ENCODE results near the gene TEX30. TPM values are rescaled to one million over a fixed set of nuclear protein-coding genes. Genes with fewer than 3 reads are reported as not detected.
"Not testable (repeated sequence)": the region's sequence is repeated elsewhere in the genome, so short reads cannot be mapped to it uniquely, and the experiment has no call there.

Gene TEX30
- total RNA-seq, 1 donor from 2014 or later: 20.4 TPM

GRCh38 chr13:102780656-102781055 lies 7.1 kb upstream of the TEX30 start:
- DNase-seq (ENCODE audit: extremely low read depth, low read depth, low spot score): not testable (repeated sequence)

DNA sequence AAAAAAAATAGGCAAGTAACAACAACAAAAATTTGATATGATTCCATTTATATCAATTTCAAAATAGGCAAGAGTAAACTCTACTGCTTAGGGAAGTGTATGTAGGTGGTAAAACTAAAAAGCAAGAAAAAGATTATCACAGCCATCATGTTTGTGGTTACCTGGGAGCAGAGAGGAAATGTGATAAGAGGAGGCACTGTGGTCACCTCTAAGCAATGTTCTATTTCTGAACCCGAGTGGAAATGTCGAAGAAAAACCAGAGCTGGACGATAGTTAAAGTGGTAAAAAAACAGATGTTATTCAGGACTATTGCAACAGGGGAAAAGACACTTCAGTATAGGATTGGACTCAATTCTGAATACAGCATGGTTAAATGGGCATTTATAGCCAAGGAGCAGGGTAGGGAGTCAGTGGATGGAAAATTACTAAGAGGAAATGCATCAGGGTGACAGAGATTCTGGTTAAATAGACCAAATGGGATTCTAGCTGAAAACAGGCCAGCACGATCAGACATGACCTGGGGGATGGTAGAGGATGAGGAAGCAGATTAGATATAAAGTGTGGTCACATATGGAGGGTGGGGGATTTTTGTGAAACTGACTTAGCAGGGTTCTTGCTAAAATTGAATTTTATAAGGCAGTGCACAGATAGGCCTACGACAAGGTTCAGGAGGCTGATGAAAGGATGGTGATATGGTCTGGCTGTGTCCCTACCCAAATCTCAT lies 6.0 kb upstream of the TEX30 start:
- no peak for DNase-seq (ENCODE audit: extremely low read depth, low read depth, low spot score)

DNA sequence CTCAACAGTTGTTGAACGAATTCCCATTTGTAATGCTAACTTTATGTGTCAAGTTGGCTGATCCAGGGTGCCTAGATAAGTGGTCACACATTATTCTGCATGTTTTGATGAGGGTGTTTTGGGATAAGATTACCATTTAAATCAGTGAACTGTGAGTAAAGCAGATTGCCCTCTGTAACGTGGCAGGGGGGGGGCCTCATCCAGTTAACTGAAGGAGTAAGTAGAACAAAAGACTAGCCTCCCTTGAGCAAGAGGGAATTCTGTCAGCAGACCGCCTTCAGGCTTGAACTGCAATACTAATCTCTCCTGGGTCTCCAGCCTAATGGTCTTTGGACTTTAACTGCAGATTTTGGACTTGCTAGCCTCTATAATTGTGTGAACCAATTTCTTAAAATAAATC lies 4.2 kb upstream of the TEX30 start:
- DNase-seq (ENCODE audit: extremely low read depth, low read depth, low spot score): no peak

DNA sequence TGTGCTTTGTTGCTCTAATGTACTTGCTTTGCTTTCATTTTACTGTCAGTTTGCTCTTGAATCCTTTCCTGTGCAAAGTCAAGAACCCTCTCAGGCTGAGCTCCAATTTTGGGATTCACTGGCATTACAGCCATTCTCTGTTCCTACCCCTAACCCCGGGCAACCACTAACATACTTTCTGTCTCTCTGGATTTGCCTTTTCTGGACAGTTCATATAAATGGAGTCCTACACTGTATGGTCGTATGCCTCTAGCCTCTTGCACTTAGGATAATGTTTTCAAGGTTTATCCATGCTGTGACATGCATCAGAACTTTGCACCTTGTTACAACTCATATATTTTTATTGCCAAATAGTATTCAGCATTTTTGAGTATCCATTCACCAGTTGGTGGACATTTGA lies 2.7 kb upstream of the TEX30 start:
- DNase-seq (ENCODE audit: extremely low read depth, low read depth, low spot score): no peak

GRCh38 chr13:102774591-102775520 lies 1.3 kb upstream of the TEX30 start:
- DNase-seq (ENCODE audit: extremely low read depth, low read depth, low spot score): no peak

DNA sequence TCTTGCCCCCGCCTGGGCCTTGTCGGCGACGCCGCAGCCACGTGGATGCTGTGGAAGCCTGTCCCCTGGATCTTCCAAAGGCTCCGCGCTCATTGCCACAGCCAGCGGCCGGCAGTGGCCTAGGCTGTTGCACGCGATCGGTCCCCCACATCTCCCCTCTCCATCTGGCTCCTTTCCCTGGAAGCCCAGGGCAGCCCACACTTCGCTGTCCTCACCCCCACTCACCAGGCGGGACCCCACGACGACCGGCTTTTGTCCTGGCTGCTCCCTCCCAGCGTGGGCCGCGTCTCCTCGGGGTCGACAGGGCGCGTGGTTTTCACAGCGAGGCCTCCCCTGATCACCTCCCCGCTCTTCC lies 605 bp upstream of the TEX30 start:
- no peak for DNase-seq (ENCODE audit: extremely low read depth, low read depth, low spot score)

- no peak for DNase-seq (ENCODE audit: extremely low read depth, low read depth, low spot score)
Observed at GRCh38 chr13:102772042-102772425, 1.6 kb downstream of the TEX30 start.

DNA sequence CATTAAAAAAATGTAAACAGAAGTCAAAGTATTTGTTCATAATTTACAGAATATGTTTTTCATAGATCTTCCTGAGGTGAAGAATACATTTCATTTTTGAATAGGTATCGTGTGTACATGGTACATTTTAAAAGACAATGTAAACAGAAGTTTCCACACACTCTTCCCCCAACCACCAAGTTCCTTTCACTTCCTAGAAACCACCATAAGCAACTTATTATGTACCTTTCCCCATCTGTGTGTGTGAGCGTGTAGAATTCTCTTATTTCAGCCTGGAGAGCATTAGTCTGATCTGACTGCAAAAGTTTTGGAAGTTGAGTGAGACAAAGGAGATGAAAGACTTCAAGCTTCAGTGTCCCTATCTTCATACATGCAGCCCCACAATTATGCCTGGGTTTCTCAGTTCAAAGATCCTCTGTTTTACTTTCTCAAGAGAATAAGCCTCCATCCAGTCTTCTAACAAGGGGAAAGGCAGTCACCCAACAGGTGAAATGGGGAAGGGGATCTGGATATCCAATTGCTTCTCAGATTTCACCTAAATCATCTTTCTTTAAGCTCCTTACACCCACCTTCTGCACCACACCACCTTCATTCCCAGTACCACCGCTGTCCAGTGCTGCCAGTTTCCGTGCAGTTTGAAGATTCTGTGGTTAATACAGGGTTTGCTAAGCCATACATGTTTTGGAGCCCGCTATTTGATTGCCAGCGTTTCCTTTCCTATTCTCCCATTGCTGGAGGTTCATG lies 2.1 kb downstream of the TEX30 start:
- no peak for DNase-seq (ENCODE audit: extremely low read depth, low read depth, low spot score)

- DNase-seq (ENCODE audit: extremely low read depth, low read depth, low spot score): no peak
Observed at GRCh38 chr13:102770435-102770834, 3.2 kb downstream of the TEX30 start.

DNA sequence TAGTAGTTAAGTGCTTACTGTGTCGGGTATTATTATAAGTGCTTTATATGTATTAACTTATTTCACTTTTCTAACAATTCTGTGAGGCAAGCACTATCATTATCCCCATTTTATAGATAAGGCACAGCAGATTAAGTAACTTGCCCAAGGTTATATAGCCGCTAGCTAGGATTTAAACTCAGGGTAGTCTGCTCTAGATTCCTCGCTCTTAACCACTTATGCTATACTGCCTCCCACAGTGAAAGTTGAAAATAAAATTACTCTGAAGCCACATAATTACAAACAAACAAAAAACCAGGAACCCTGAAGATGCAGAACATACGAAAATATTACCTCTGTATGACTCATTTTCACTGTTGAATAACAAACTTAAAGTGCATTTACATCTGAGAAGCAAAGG lies 3.9 kb downstream of the TEX30 start:
- no peak for DNase-seq (ENCODE audit: extremely low read depth, low read depth, low spot score)

DNA sequence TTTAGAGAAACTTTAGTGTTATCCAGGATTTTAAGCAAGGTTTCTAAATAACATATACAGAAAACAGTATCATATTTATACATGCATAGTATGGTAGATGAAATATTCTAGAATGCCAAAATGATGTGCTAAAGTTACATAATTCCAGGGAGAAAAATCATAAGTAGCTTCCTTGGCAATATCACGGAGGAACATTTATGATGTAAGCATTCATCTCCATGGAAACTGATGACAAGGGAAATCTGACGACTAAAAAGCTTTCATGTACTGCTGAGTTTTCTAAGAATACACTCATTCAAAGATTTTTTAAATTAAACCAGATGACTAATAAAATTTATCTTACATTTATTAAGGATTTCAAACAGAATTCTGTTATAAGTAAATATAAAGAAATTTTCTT lies 4.7 kb downstream of the TEX30 start:
- no peak for DNase-seq (ENCODE audit: extremely low read depth, low read depth, low spot score)

- DNase-seq (ENCODE audit: extremely low read depth, low read depth, low spot score): no peak
Observed at GRCh38 chr13:102763741-102764140, 9.8 kb downstream of the TEX30 start.

- DNase-seq (ENCODE audit: extremely low read depth, low read depth, low spot score): no peak
Observed at GRCh38 chr13:102761071-102761470, 12.5 kb downstream of the TEX30 start.

DNA sequence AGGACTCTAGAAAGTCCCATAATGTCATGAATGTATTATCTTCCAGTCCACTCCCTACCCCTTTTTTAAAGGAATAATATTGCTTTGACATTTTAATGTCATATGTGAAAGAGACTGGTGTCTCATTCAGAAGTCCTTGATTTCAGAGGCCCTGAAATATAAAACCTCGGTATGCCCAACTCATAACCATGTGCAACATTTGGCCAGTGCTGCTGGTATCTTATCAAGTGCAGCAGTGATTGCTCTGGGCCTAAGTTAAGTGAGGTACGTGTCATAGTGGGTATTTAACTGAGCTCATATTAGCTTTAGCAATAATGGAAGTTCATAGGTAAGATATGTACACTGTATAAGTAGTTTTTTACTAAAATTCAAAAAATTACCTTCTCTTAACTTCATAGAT lies 14.7 kb downstream of the TEX30 start:
- DNase-seq (ENCODE audit: extremely low read depth, low read depth, low spot score): no peak

GRCh38 chr13:102757006-102757405 lies 16.6 kb downstream of the TEX30 start:
- DNase-seq (ENCODE audit: extremely low read depth, low read depth, low spot score): no peak

DNA sequence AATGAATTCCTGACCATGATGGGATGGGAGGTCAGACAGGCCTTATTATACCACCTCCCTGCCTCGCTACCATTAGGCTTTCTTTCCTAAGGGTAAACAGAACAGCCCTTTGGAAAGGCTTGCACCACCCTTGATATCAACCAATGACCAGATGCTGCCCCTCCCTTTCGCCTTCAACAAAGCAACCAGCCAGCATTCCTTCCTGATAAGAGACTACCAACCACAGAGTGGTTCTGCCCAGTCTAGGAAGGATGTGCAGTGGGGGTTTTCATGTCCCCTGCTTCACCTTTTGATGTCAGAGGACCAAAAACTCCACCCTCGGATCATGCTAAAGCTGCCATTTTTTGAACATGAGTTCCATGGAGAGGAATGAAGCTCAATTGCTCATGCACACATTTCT lies 21.7 kb downstream of the TEX30 start:
- DNase-seq (ENCODE audit: extremely low read depth, low read depth, low spot score): no peak

DNA sequence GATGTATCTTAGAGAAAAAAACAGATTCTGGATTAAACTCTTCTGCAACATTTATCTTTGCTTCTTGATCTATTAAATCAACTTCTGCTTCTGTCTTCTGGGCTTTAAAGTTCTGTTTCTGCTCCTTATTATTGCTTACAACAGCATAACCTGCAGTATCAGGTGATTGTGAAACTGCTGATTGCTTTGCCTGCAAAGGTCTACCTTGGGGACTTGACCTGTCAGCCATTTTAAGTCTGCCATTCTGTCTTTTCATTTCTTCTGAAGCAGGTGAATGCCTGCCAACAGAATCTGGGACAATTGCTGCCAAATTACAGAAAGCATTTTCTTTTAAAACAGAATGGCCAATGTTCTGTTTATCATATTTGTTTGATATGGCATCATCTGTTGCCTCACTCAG lies 31.1 kb downstream of the TEX30 start:
- no peak for DNase-seq (ENCODE audit: extremely low read depth, low read depth, low spot score)

DNA sequence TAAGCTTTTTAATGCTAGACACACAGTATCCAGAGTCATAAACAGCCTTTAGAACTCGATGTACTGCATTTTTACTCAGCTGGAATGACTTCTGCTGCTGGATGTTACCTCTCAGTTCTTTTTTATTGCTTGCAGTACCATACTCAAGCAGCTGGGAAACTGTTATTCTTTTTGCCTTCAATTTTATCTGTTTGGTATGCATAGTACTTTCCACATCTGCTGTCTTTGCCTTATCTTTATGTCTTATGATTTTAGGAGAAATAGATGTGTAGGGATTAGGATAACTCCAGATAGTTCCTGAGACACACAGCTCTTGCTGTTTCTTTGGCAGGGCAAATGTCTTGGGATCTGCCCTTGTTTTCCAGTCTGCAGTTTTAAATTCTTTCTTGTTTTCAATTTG lies 31.5 kb downstream of the TEX30 start:
- DNase-seq (ENCODE audit: extremely low read depth, low read depth, low spot score): no peak

GRCh38 chr13:102729560-102730270 lies 43.9 kb downstream of the TEX30 start:
- DNase-seq (ENCODE audit: extremely low read depth, low read depth, low spot score): peak; percentile 90

GRCh38 chr13:102726430-102726829 lies 47.2 kb downstream of the TEX30 start:
- DNase-seq (ENCODE audit: extremely low read depth, low read depth, low spot score): no peak

- no peak for DNase-seq (ENCODE audit: extremely low read depth, low read depth, low spot score)
Observed at GRCh38 chr13:102724923-102725322, 48.7 kb downstream of the TEX30 start.

Data from glomerular endothelial cell (primary cell).